Stimulated activated naive CD8-positive, alpha-beta T cell treated with anti-CD3 and anti-CD28 coated beads, Interleukin-15, Interleukin-2, amounts not matched to agents 100 ng/mL and 50 ng/mL, for 24 hours (primary cell): ENCODE measurements around the gene PACSIN2.

Experiments
- H3K27ac Mint-ChIP-seq: one replicate; pipeline ENCODE4 v1.8.0; 2021; ENCODE audit warnings: mild to moderate bottlenecking, mixed read lengths
- H3K27me3 Mint-ChIP-seq: one replicate; pipeline ENCODE4 v1.8.0; 2021; ENCODE audit warnings: mixed read lengths
- H3K36me3 Mint-ChIP-seq: one replicate; pipeline ENCODE4 v1.8.0; 2021; ENCODE audit warnings: low read depth, mixed read lengths
- H3K4me1 Mint-ChIP-seq: one replicate; pipeline ENCODE4 v1.8.0; 2021; ENCODE audit warnings: low read depth, mixed read lengths
- H3K4me3 Mint-ChIP-seq: one replicate; pipeline ENCODE4 v1.8.0; 2021; ENCODE audit warnings: mild to moderate bottlenecking, mixed read lengths
- H3K9me3 Mint-ChIP-seq: one replicate; pipeline ENCODE4 v1.8.0; 2021; ENCODE audit warnings: mixed read lengths

The PACSIN2 gene

DNA sequence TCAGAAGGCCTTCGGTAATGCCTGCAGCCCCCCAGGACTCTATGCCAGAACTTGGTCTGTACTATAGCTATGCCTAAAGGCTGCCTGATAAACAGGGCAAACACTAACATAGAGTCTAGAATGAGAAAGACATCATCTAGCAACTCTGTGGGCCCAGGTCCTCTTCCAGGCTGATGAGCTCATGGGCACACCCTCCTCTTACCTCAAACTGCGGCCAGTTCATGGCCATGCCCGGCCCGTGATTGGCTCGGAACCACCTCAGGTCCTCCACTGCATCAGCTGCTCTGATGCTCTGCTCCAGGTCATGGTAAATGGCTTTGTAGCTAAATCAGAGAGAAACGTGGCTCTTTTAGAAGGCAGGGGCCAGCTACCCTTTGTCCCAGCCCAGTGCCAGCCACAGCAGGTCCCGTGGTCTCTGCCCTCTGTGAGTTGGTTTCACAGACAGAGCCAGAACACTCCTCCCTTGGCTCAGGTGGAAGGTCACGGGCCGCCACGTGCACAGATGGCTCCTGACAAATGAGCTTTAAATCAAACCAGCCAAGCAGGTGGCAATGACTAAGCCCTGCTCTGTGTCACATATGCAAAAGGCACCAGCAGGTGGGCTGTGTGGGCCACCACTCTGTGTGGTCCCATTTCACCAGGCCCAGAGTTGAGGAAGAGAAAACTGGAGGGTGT, 132.8 kb downstream of the PACSIN2 start:
- Mint-ChIP-seq H3K4me3 (no peak overlapping the region), H3K9me3 (no peaks in the 10 kb centered on the region), H3K27ac (no peak overlapping the region), H3K27me3 (no peaks in the 10 kb centered on the region), H3K4me1 (no peaks in the 10 kb centered on the region), H3K36me3 (peaks cover 21% of the 10 kb centered on the region)

DNA sequence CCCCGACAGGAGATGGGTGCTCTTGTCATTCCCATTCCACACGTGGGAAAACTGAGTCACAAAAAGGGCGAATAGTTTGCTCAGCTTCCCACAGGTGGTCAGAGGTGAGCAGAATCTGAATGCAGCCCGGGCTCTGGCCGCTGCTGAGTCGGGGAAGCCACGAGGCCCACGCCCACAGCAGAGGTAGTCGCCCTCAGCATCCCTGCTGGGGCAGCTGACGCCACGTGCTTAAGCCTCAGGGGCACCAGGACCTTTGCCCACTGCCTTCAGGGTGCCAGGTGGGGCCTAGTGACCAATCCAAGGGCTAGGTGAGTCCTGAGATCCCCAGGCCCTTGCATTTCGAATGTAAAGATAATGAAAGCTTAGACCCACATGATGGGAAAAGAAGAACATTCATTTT, 133.7 kb downstream of the PACSIN2 start:
- H3K9me3 Mint-ChIP-seq, result no peaks in the 10 kb centered on the region
- no peak overlapping the region for H3K27ac Mint-ChIP-seq
- H3K4me3 Mint-ChIP-seq, result no peak overlapping the region
- no peaks in the 10 kb centered on the region for H3K27me3 Mint-ChIP-seq
- peaks cover 21% of the 10 kb centered on the region for H3K36me3 Mint-ChIP-seq
- no peaks in the 10 kb centered on the region for H3K4me1 Mint-ChIP-seq

DNA sequence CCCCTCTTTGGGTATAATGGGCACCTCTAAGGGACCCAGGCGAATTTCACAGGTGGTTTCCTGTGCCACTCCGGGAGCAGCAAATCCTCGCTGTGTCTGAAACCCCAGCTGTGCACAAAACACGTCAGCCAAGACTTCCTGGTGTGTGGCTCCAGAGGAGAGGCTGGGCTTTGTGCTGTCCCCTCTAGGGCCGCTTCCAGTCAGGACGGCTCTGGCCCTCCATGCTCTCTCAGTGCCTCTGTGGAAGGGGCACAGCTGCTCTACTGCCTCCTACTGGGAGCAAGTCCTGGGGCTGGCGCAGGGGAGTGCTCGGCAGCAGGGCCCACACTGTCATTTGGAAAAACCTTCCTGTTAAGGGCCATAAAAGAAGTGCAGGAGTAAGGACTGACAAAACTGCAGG, 134.1 kb downstream of the PACSIN2 start:
- no peaks in the 10 kb centered on the region for H3K4me1 Mint-ChIP-seq
- no peaks in the 10 kb centered on the region for H3K27me3 Mint-ChIP-seq

DNA sequence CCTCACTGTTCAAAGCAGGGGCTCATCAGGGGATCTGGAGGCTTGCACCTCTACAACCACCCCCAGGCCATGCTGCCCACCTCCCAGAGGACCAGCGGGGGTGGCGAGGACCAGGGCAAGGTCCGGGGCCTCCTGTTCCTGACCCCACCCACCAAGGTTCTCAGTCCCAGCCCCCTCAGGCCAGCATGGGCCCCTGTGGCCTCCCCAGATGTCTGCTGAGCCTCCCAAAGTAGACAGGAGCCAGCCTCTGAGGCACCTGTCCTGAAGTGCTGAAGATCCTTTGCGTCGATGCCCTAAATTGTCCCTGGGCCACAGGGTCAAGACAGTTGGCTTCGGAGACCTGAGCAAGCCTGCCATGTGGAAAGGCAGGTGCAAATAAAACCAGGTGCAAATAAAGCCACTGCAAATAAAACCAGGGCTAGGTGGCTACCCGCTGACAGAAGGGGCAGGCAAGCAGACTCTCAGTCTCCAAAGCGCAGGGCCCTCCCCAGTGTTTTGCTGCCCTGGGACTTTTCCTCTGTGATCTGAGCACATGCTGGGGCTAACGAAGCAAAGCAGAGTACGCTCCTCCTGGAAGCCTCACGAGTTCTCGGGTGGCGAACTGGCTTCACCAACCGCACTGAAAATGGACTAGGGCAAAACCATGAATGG, 135.5 kb downstream of the PACSIN2 start:
- Mint-ChIP-seq H3K36me3 (peaks cover 18% of the 10 kb centered on the region), H3K9me3 (no peaks in the 10 kb centered on the region), H3K27ac (no peak overlapping the region), H3K4me1 (no peaks in the 10 kb centered on the region), H3K4me3 (no peak overlapping the region), H3K27me3 (no peaks in the 10 kb centered on the region)

More for the DNA sequence above, 134.1 kb downstream of the PACSIN2 start:
- H3K4me3 Mint-ChIP-seq, result no peak overlapping the region
- peaks cover 23% of the 10 kb centered on the region for H3K36me3 Mint-ChIP-seq
- H3K27ac Mint-ChIP-seq, result no peak overlapping the region
- no peaks in the 10 kb centered on the region for H3K9me3 Mint-ChIP-seq

DNA sequence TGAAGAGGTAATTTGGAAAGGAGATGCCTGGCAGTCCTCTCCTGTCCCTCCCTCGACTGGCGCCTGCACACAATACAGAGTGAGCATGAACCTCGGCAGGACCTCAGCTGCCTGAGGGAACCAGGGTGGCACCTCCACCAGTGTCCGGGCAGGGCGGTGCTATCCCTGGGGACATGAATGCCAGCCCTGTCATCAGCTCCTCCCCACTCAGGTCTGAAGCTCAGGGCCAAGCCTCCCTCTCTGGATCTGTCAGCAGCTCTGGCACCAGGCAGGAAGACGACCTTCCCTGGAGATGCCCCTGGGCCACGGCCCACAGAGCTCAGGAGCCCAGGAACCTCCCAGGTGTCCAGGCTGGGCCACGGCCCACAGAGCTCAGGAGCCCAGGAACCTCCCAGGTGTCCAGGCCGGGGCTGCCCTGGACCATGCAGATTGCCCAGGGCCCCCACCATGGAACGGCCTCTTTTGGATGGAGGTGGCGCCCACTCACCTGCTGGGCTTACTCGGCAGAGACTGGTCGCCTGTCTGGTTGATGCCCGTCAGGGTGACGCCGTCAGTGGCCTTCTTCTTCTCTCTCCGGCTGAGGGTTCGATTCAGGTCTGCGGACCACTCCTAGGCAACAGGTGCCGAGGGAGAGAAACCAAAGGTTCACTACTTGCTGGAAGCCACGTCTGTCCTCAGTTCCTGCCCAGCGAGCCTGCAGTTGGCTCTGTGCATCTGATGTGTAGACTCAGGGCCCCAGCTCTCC, 136.2 kb downstream of the PACSIN2 start:
- no peaks in the 10 kb centered on the region for H3K27me3 Mint-ChIP-seq
- H3K4me3 Mint-ChIP-seq, result no peak overlapping the region
- no peaks in the 10 kb centered on the region for H3K4me1 Mint-ChIP-seq
- H3K9me3 Mint-ChIP-seq, result no peaks in the 10 kb centered on the region
- H3K27ac Mint-ChIP-seq, result no peak overlapping the region
- peaks cover 16% of the 10 kb centered on the region for H3K36me3 Mint-ChIP-seq

DNA sequence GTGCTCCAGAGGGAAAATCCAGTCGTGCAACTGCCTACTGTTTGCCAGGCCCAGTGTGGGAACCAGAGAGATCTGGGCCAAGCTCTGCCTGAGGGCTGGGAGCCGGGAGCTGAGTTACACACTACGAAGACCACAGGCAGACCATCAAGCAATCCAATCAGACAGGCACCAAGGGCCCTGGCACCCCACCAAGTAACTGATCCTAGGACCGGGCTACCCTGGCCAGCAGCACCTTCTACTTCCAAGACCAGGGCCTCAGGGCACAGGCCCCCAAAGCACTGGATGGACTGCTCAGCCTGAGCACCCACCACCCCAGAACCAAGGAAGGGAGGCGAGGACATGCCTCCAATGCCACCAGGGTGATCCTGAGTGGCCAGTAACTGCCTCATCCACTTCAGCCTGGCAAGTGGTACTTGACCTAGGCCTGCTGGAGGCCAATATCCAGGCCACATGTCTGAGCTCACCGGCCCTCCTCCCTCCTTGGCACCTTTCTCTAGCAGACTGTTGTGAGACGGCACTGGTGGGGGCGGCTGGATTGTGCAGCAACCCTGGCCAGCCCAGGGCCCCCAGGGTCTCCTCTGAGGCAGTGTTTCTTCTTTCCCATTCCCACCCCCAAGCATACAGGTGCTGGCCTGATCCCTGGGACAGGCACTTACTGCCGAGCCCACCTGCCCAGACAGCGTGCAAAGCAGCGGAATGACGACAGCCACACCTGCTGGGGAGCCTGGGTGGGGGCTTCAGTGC, 137.2 kb downstream of the PACSIN2 start:
- Mint-ChIP-seq H3K27me3 (no peaks in the 10 kb centered on the region), H3K36me3 (peaks cover 22% of the 10 kb centered on the region), H3K27ac (no peak overlapping the region), H3K9me3 (no peaks in the 10 kb centered on the region), H3K4me3 (no peak overlapping the region), H3K4me1 (no peaks in the 10 kb centered on the region)

DNA sequence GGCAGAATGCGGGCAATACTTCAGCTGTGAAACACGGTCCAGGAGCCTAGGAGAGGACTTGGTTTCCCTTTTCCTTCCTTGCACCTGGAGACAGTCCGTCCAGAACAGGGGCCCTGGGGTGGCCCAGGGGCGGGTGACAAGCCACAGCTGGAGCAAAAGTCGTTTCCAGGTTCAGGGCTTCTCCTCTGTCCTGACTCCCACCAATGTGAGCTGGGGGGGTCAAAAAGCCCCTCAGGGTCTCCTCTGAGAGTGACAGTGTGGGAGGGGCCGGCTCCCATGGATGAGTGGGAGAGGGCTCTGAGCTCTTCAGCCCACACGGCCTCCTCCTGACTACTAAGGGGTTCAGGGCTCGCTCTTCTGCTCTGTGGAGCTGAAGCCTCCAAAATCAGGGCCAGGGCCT, 137.8 kb downstream of the PACSIN2 start:
- Mint-ChIP-seq H3K27ac (no peak overlapping the region), H3K36me3 (peaks cover 22% of the 10 kb centered on the region), H3K4me3 (no peak overlapping the region), H3K9me3 (no peaks in the 10 kb centered on the region), H3K4me1 (no peaks in the 10 kb centered on the region), H3K27me3 (no peaks in the 10 kb centered on the region)

DNA sequence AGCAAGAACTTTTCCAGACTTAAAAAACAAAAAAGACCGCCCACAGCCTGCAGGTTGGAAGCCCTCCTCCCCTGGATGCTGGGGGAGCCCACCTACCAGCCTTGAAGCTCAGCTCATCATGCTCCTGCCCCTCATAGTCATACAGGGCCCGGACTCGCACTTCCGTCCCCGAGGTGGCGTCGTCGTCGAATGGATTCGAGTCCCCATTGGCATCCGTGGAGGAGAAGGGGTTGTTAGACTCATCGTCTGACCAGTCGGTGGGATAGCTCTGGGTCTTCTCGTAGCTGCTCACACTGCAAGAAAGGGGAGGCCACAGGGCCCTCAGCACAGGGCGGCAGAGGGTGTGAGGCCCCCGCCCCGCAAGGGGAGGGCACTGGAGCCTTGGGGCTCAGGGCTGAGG, 138.9 kb downstream of the PACSIN2 start:
- Mint-ChIP-seq H3K4me1 (no peaks in the 10 kb centered on the region), H3K4me3 (no peak overlapping the region), H3K36me3 (peaks cover 22% of the 10 kb centered on the region), H3K27me3 (no peaks in the 10 kb centered on the region), H3K27ac (no peak overlapping the region), H3K9me3 (no peaks in the 10 kb centered on the region)

DNA sequence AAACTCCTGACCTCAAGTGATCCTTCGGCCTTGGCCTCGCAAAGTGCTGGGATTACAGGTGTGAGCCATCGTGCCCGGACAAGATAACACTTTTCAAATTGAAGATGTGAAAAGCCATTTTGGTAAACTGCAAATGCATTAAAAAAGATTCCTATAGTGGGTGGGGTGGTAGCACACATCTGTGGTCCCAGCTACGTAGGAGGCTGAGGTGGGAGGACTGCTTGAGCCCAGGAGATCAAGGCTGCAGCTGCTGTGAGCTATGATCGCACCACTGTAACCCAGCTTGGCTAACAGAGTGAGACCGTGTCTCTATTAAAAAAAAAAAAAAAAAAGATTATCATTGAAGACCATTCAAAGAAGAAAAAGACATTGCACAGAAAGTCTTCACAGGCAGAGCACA, 140.9 kb downstream of the PACSIN2 start:
- peaks cover 27% of the 10 kb centered on the region for H3K36me3 Mint-ChIP-seq
- H3K27me3 Mint-ChIP-seq, result no peaks in the 10 kb centered on the region
- H3K4me3 Mint-ChIP-seq, result no peak overlapping the region
- no peaks in the 10 kb centered on the region for H3K9me3 Mint-ChIP-seq
- no peaks in the 10 kb centered on the region for H3K4me1 Mint-ChIP-seq
- no peak overlapping the region for H3K27ac Mint-ChIP-seq

DNA sequence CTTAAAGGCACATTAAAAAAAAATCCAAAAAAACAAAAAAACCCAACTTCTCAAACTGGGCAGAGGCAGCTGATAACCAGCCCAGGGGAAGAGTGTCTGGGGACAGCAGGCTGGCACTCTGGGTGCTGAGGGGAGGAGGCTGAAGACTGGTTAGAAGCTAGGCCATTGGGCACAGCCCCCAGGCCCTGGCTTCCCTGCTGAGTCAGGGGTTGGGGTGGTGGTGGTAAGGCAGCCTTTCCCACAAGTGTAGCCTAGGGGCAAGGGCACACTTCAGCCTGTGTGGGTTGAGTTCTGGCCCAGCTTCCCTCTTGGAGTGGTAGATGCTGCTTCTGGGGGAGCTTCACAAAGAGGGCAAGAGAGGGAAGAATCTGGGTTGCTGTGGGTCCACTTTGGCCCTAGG, 141.6 kb downstream of the PACSIN2 start:
- no peak overlapping the region for H3K27ac Mint-ChIP-seq
- H3K4me1 Mint-ChIP-seq, result no peaks in the 10 kb centered on the region
- H3K36me3 Mint-ChIP-seq, result peaks cover 23% of the 10 kb centered on the region
- no peaks in the 10 kb centered on the region for H3K27me3 Mint-ChIP-seq
- no peaks in the 10 kb centered on the region for H3K9me3 Mint-ChIP-seq
- H3K4me3 Mint-ChIP-seq, result no peak overlapping the region

DNA sequence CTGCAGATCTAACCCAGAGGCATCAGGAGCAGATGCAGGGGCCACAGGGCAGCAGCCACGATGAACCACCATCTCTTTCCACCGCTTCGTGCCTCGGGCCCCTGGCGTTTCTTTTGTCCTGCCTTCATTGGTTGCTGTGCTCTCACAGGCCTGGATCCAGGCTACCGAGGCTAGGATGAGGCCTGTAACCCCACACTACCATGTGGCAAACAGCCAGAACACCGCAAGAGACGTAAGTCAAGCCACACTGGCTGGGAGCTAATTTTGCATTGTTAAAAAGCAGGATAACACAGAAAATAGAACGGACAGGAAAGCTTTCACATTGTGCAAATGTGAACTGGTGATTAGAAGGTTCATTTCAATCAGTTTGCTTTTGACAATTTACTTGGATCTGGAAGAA, 142.1 kb downstream of the PACSIN2 start:
- peaks cover 21% of the 10 kb centered on the region for H3K36me3 Mint-ChIP-seq
- H3K27ac Mint-ChIP-seq, result no peak overlapping the region
- no peaks in the 10 kb centered on the region for H3K9me3 Mint-ChIP-seq
- H3K27me3 Mint-ChIP-seq, result no peaks in the 10 kb centered on the region
- H3K4me3 Mint-ChIP-seq, result no peak overlapping the region
- H3K4me1 Mint-ChIP-seq, result no peaks in the 10 kb centered on the region

DNA sequence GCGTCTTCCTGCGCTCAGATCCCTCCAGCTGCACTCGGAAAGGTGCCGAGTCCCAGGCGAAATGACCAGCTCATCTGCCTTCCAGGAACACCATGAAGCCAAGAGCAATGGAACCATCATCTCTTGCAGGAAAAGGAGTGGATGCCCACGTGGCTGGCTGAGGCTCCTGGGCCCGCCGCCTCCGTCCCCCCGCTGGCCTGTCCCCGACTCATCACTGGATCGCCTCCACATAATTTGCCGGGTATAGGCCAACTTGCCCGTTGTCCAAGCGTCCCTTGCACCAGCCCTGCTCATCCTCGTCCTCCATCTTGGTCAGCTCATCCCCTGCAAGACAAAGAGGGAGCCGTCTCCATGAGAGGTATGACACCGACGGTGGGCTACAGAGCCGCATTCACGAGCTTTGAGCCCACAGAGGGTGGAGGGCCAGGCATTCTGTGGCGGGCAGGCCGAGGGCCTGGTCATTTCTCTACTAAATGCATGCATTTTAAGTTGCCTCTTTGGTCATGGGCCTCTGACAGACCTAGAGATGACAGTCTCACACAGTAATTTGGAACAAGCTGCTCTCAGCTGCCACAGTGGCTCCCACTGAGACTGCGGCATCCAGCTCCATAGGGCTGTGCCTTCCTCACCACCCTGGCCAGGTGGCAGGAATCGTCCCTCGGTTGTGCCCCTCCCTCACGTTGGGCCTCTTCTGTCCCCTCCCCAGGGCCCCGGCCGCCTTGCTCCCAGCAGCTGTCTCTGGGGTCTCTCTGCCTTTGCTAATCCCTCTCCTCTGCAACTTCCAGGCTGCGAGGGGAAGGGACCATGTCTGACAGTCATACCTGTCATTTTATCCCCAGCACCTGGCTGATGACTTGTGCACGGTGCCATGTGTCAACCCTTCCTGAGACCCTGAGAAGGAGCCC, 143.6 kb downstream of the PACSIN2 start:
- Mint-ChIP-seq H3K4me3 (no peak overlapping the region), H3K27ac (no peak overlapping the region), H3K36me3 (peaks cover 21% of the 10 kb centered on the region), H3K27me3 (no peaks in the 10 kb centered on the region), H3K9me3 (no peaks in the 10 kb centered on the region), H3K4me1 (no peaks in the 10 kb centered on the region)

DNA sequence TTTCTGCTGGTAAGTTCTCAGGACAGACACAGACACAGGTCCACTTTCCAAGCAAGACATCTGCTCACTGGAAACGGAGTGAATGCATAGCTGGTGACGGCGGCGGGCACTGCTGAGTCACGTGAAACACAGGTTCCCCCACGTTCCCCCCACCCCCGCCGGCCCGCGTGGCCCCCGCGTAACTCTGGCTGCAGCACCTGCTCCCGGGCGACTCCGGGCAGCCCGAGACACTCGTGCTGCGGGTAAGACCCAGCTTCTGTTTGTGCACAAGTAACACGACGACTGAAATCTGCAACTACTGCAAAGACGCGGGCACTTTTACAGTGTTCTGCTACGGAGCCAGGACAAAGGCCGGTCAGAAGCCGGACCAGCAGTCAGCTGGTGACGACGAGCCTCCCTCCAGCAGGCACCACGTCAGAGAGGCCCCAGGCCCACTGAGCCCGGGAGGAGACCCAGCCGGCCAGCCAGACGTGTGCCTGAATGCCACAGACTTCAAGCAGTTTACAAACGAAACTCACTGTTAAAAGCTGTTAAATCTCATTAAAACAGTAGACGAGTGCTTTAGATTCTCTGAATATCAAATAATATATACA, 145.0 kb downstream of the PACSIN2 start:
- Mint-ChIP-seq H3K27ac (no peak overlapping the region), H3K4me3 (no peak overlapping the region), H3K36me3 (peaks cover 19% of the 10 kb centered on the region), H3K4me1 (no peaks in the 10 kb centered on the region), H3K9me3 (no peaks in the 10 kb centered on the region), H3K27me3 (no peaks in the 10 kb centered on the region)

DNA sequence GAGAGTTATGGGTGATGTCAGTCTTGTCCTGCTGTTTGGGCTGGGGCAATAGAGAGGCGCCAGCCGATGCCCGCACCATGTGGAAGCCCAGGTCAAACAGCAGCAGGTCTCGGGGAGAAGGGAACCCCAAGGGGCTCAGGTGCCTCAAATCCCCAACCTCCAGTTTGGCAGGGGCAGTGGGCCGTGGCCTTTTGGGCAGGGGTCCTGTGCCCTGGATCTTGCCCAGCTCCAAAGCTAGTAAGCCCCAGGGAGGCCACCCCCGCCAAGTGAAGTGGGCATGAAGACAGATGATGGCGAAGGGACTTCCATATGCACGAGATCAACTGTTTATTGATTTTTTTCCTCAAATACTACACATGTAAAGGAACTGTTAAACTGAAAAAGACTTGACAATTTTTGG, 145.5 kb downstream of the PACSIN2 start:
- Mint-ChIP-seq H3K36me3 (peaks cover 24% of the 10 kb centered on the region), H3K4me1 (peaks cover 4% of the 10 kb centered on the region), H3K27ac (no peak overlapping the region), H3K27me3 (no peaks in the 10 kb centered on the region), H3K9me3 (no peaks in the 10 kb centered on the region), H3K4me3 (no peak overlapping the region)
